Neural crest cell (in vitro differentiated cells): ENCODE data around the gene RNU4-1. TPM values are rescaled to one million over a fixed set of nuclear protein-coding genes. Genes with fewer than 3 reads are reported as not detected.
"Not testable (repeated sequence)": the region's sequence is repeated elsewhere in the genome, so short reads cannot be mapped to it uniquely, and the experiment has no call there.

ENCODE experiments used
- DNase-seq: peaks from one replicate; pipeline ENCODE4 v3.0.0; 2021; ENCODE audit warnings: low read depth, mixed read lengths, low spot score
- H3K27ac Mint-ChIP-seq: one replicate; pipeline ENCODE4 v1.8.0; 2021; ENCODE audit warnings: mild to moderate bottlenecking, mixed read lengths; ENCODE audit not compliant: unreplicated experiment
- H3K27me3 Mint-ChIP-seq: 2 replicates; pipeline ENCODE4 v1.8.0; 2021; ENCODE audit warnings: low read depth, mild to moderate bottlenecking, mixed read lengths
- H3K36me3 Mint-ChIP-seq: 2 replicates; pipeline ENCODE4 v1.8.0; 2021; ENCODE audit warnings: low read depth, mild to moderate bottlenecking, mixed read lengths
- H3K4me1 Mint-ChIP-seq: 2 replicates; pipeline ENCODE4 v1.8.0; 2021; ENCODE audit warnings: mixed read lengths
- H3K4me3 Mint-ChIP-seq: one replicate; pipeline ENCODE4 v1.8.0; 2021; ENCODE audit warnings: mild to moderate bottlenecking, mixed read lengths
- H3K9me3 Mint-ChIP-seq: 2 replicates; pipeline ENCODE4 v1.8.0; 2021; ENCODE audit warnings: mixed read lengths
- total RNA-seq: library from RNA; stranded (reverse); gene quantifications from 2 replicates; pipeline ENCODE4 v1.2.1, GENCODE V29; 2021
- TF ChIP-seq, protein P1 (sequence below): fragments of 200-600 bp; sonication (generic); conservative IDR thresholded peaks from 2 replicates; pipeline ENCODE4 v1.5.0; 2021; ENCODE audit warnings: antibody characterized with exemption, mild to moderate bottlenecking

RNU4-1 gene
- total RNA-seq, 1 donor from 2014 or later, result 4,941 TPM

DNA sequence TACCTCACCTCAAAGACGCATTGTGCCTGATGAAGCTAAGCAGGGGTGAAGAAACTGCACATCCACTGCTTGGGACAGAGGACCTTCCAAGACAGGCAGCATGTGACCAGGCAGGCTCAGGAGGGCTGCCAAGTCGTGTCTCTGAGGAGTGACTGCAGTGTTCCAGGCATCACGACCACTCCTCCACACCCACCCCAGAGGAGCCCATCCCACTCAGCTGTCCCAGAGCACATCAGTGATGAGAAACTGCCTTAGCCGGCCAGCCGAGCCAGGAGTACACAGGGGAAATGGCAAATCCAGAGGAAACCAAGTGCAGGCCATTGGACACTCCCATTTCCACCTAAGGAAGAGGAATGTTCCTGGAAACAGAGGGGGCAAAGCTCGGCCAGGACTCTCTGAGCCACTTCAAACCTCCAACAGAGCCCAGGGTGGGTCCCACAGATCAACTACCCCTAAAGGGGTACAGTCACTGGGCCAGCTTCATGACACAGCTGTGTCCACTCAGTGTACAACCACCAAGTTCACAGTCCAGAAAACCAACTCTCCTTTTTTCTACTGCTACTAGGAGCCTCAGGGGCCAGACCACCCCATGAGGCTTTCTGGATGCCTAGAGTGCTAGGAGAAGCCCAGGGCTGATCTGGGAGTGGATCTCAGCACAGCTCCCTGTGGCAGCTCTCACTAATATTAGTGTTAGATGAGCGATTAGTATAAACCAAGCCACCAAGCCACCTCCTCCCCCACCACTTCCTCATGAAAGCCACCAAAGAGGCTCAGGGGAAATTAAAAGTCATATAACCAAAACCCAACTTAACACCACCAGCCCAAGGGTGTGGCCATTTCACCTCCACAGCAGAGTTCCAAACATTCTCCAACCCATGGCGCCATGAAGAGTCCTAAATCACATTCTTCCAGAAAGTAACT, 42.9 kb downstream of the RNU4-1 start:
- Mint-ChIP-seq H3K36me3 (peaks cover 2% of the 10 kb centered on the region), H3K27ac (no peak overlapping the region), H3K9me3 (no peaks in the 10 kb centered on the region), H3K4me3 (no peak overlapping the region), H3K4me1 (peaks cover 20% of the 10 kb centered on the region), H3K27me3 (no peaks in the 10 kb centered on the region)
- no peak for DNase-seq
- TF ChIP-seq, protein P1, sequence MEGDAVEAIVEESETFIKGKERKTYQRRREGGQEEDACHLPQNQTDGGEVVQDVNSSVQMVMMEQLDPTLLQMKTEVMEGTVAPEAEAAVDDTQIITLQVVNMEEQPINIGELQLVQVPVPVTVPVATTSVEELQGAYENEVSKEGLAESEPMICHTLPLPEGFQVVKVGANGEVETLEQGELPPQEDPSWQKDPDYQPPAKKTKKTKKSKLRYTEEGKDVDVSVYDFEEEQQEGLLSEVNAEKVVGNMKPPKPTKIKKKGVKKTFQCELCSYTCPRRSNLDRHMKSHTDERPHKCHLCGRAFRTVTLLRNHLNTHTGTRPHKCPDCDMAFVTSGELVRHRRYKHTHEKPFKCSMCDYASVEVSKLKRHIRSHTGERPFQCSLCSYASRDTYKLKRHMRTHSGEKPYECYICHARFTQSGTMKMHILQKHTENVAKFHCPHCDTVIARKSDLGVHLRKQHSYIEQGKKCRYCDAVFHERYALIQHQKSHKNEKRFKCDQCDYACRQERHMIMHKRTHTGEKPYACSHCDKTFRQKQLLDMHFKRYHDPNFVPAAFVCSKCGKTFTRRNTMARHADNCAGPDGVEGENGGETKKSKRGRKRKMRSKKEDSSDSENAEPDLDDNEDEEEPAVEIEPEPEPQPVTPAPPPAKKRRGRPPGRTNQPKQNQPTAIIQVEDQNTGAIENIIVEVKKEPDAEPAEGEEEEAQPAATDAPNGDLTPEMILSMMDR, result no peak

DNA sequence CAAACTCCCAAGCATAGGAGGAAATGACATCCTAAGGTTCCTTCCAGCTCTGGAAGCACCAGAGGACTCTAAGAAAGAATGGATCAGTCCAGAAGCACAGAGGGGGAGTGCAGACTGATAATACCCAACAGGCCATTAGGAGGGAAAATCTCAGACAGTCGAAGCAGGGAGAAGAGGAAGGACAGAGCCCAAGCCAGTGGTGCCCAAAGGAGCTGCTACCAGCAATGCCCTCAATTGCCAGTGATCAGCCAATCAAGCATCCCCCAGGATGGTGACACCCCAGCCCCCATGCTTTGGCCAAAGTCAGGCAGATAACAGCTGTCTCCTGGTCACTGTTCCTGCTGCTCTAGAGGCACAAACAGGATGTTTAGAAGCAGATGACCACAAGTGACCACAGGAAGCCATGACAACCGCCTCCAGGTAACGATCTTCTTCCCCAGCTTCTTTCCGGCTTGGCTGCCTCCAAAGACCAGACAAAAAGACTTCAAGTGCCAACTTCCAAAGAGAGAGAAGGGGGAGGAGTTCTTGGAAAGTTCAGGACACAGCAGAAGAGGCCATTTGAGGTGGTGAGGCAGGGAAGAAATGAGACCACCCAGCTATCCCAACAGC, 43.7 kb downstream of the RNU4-1 start:
- no peak overlapping the region for H3K27ac Mint-ChIP-seq
- TF ChIP-seq, protein P1, result no peak
- no peaks in the 10 kb centered on the region for H3K27me3 Mint-ChIP-seq
- H3K36me3 Mint-ChIP-seq, result peaks cover 2% of the 10 kb centered on the region
- H3K9me3 Mint-ChIP-seq, result no peaks in the 10 kb centered on the region
- no peak for DNase-seq
- H3K4me3 Mint-ChIP-seq, result no peak overlapping the region
- peaks cover 20% of the 10 kb centered on the region for H3K4me1 Mint-ChIP-seq

DNA sequence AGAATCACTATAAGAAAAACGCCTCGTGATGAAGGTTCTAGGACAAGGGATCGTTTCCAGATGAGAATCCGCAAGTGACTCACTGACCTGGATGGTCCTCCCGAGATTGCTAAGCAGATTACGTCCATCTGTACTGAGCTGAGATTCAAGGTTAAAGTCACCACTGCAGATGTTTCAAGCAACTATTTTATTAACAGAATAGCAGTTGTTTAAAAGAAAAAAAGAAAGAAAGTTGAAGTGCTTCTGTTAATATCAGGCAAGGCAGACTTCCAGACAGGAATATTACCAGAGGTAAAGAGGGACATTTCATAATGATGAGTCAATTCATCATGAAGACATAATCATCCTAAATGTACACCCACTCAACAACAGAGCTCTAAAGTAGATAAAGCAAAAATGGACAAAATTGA, 45.4 kb downstream of the RNU4-1 start:
- Mint-ChIP-seq H3K4me1 (peaks cover 25% of the 10 kb centered on the region), H3K27ac (no peak overlapping the region), H3K27me3 (no peaks in the 10 kb centered on the region), H3K4me3 (no peak overlapping the region), H3K36me3 (no peaks in the 10 kb centered on the region), H3K9me3 (no peaks in the 10 kb centered on the region)
- DNase-seq, result no peak
- TF ChIP-seq, protein P1, result no peak

DNA sequence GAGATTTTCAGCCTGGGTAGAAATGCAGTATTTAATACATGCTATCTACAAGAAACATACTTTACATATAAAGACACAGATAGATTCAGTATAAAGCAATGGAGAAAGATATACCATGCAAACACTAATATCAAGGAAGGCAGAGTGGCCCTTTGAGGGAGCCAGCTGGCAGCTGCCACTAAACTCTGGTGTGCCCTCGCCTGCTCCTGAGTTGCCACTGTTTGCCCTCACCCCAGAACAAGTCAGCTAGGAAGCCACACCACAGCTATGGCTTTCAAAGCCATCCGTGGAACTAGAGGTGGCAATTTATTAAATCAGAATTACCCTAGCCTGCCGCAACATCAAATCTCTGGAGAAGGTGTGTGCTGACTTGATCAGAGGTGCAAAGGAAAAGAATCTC, 45.9 kb downstream of the RNU4-1 start:
- peaks cover 25% of the 10 kb centered on the region for H3K4me1 Mint-ChIP-seq

DNA sequence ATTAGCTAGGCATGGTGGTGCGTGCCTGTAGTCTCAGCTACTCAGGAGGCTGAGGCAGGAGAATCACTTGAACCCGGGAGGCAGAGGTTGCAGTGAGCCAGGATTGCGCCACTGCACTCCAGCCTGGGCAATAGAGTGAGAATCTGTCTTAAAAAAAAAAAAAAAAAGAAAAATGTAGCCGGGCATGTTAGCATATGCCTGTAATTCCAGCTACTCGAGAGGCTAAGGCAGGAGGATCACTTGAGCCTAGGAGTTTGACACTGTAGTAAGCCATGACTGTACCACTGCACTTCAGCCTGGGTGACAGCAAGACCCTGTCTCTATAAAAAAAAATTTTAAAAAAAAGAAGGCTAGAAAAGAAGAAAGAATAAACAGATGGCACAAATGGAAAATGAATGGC, 46.3 kb downstream of the RNU4-1 start:
- not testable (repeated sequence) for H3K4me3 Mint-ChIP-seq, DNase-seq, H3K36me3 Mint-ChIP-seq, H3K9me3 Mint-ChIP-seq, H3K27ac Mint-ChIP-seq, H3K27me3 Mint-ChIP-seq
- H3K4me1 Mint-ChIP-seq, result peaks cover 29% of the 10 kb centered on the region

More for the DNA sequence above, 45.9 kb downstream of the RNU4-1 start:
- H3K27ac Mint-ChIP-seq, result no peak overlapping the region
- H3K9me3 Mint-ChIP-seq, result no peaks in the 10 kb centered on the region
- H3K36me3 Mint-ChIP-seq, result no peaks in the 10 kb centered on the region
- DNase-seq, result no peak
- H3K4me3 Mint-ChIP-seq, result no peak overlapping the region
- no peaks in the 10 kb centered on the region for H3K27me3 Mint-ChIP-seq
- TF ChIP-seq, protein P1, result no peak

Other genes with a start within 250 kb of the RNU4-1 start
- 45.1 and 54.1 TPM in 2 replicates for gene RAB35, start 176.5 kb downstream of the RNU4-1 start, total RNA-seq
- 108 and 114 TPM in 2 replicates for gene GCN1, start 98.5 kb downstream of the RNU4-1 start, total RNA-seq
- gene RPLP0, start 92.1 kb downstream of the RNU4-1 start, total RNA-seq, result 2,997 and 3,023 TPM in 2 replicates
- 54.5 and 61.5 TPM in 2 replicates for gene PXN, start 27.5 kb downstream of the RNU4-1 start, total RNA-seq
- 5,010 and 5,494 TPM in 2 replicates for gene RNU4-2, start 1.3 kb downstream of the RNU4-1 start, total RNA-seq
- gene SIRT4, start 9.1 kb upstream of the RNU4-1 start, total RNA-seq, result 1.7 TPM in 2 replicates
- not detected in 2 replicates for gene PLA2G1B, start 34.5 kb upstream of the RNU4-1 start, total RNA-seq
- gene MSI1, start 75.9 kb upstream of the RNU4-1 start, total RNA-seq, result 224 and 229 TPM in 2 replicates
- gene COX6A1, start 144.9 kb upstream of the RNU4-1 start, total RNA-seq, result 315 and 320 TPM in 2 replicates
- 38.0 and 38.1 TPM in 2 replicates for gene TRIAP1, start 153.1 kb upstream of the RNU4-1 start, total RNA-seq
- gene GATC, start 153.2 kb upstream of the RNU4-1 start, total RNA-seq, result 32.0 and 33.8 TPM in 2 replicates
- 350 and 361 TPM in 2 replicates for gene SRSF9, start 176.5 kb upstream of the RNU4-1 start, total RNA-seq
- 375 and 382 TPM in 2 replicates for gene DYNLL1, start 202.9 kb upstream of the RNU4-1 start, total RNA-seq
- gene COQ5, start 235.9 kb upstream of the RNU4-1 start, total RNA-seq, result 38.5 and 39.0 TPM in 2 replicates
- gene RNF10, start 241.1 kb upstream of the RNU4-1 start, total RNA-seq, result 134 and 149 TPM in 2 replicates